ENCODE measurements around the gene TMC2.
"Not testable (repeated sequence)": the region's sequence is repeated elsewhere in the genome, so short reads cannot be mapped to it uniquely, and the experiment has no call there.

TMC2 gene

GRCh38 chr20:2518558-2518957 lies 17.8 kb upstream of the TMC2 start:
- no peak overlapping the region for H3K27ac ChIP-seq
- H3K36me3 ChIP-seq, result no peaks in the 10 kb centered on the region
- no peak for DNase-seq
- H3K27me3 ChIP-seq (ENCODE audit: insufficient read depth, low read depth, severe bottlenecking), result no peaks in the 10 kb centered on the region
- no peak overlapping the region for H3K4me3 ChIP-seq (ENCODE audit: low read depth, low read length)
- no peaks in the 10 kb centered on the region for H3K9me3 ChIP-seq (ENCODE audit: severe bottlenecking)
- no peak for TF ChIP-seq CTCF (IDR thresholded peaks at IDR 0.05; ENCODE audit: low read depth, low read length)

- Histone ChIP-seq H3K36me3 (no peaks in the 10 kb centered on the region), H3K27me3 (ENCODE audit: insufficient read depth, low read depth, severe bottlenecking) (no peaks in the 10 kb centered on the region), H3K27ac (no peak overlapping the region), H3K4me3 (ENCODE audit: low read depth, low read length) (no peak overlapping the region), H3K9me3 (ENCODE audit: severe bottlenecking) (no peaks in the 10 kb centered on the region)
- no peak for DNase-seq
- no peak for TF ChIP-seq CTCF (IDR thresholded peaks at IDR 0.05; ENCODE audit: low read depth, low read length)
Measured at GRCh38 chr20:2519115-2519809, 17.1 kb upstream of the TMC2 start.

- no peak for DNase-seq
- TF ChIP-seq CTCF (IDR thresholded peaks at IDR 0.05; ENCODE audit: low read depth, low read length), result no peak
- H3K27me3 ChIP-seq (ENCODE audit: insufficient read depth, low read depth, severe bottlenecking), result no peaks in the 10 kb centered on the region
- H3K4me3 ChIP-seq (ENCODE audit: low read depth, low read length), result no peak overlapping the region
- no peaks in the 10 kb centered on the region for H3K36me3 ChIP-seq
- no peak overlapping the region for H3K27ac ChIP-seq
- H3K9me3 ChIP-seq (ENCODE audit: severe bottlenecking), result no peaks in the 10 kb centered on the region
Measured at GRCh38 chr20:2520617-2521016, 15.8 kb upstream of the TMC2 start.

- Histone ChIP-seq H3K27me3 (ENCODE audit: insufficient read depth, low read depth, severe bottlenecking) (no peaks in the 10 kb centered on the region), H3K9me3 (ENCODE audit: severe bottlenecking) (no peaks in the 10 kb centered on the region), H3K4me3 (ENCODE audit: low read depth, low read length) (no peak overlapping the region), H3K36me3 (no peaks in the 10 kb centered on the region), H3K27ac (no peak overlapping the region)
- DNase-seq, result peak; percentile 61
- peak; percentile 78 for TF ChIP-seq CTCF (IDR thresholded peaks at IDR 0.05; ENCODE audit: low read depth, low read length)
Measured at GRCh38 chr20:2521369-2522305, 14.7 kb upstream of the TMC2 start.

- H3K36me3 ChIP-seq; H3K9me3 ChIP-seq (ENCODE audit: severe bottlenecking); H3K4me3 ChIP-seq (ENCODE audit: low read depth, low read length); H3K27ac ChIP-seq; H3K27me3 ChIP-seq (ENCODE audit: insufficient read depth, low read depth, severe bottlenecking); DNase-seq: not testable (repeated sequence)
Measured at GRCh38 chr20:2522826-2523429, 13.4 kb upstream of the TMC2 start.

All from WERI-Rb-1 (cell line).